Motor neuron (in vitro differentiated cells): ENCODE measurements around the gene SETX. TPM values are rescaled to one million over a fixed set of nuclear protein-coding genes. Genes with fewer than 3 reads are reported as not detected.

Source experiments
- ATAC-seq, 8 experiments: fragments of 200-7000 bp; cut with Tn5 transposase; replicated peaks in 6 of 8; 2 replicates each; pipeline ENCODE4 v1.8.0; 2021; ENCODE audit warnings: mild to moderate bottlenecking in 8 of 8, moderate library complexity in 8 of 8
- H3K27ac ChIP-seq, 2 donors: fragments of 250-450 bp; sonication (Bioruptor Pico); 2 replicates each; pipeline ENCODE4 v1.9.0; 2021; ENCODE audit warnings: antibody characterized with exemption in 2 of 2, mild to moderate bottlenecking in 2 of 2, moderate library complexity in 1 of 2
- H3K4me1 ChIP-seq, 2 donors: fragments of 250-450 bp; sonication (Bioruptor Pico); replicated peaks in 1 of 2; 2 replicates each; pipeline ENCODE4 v1.6.1; 2021; ENCODE audit warnings: antibody characterized with exemption in 2 of 2, mild to moderate bottlenecking in 2 of 2, moderate library complexity in 1 of 2
- H3K4me3 ChIP-seq, 5 donors: fragments of 250-450 bp; sonication (Bioruptor Pico); 2 replicates each; pipeline ENCODE4 v1.9.0; 2021; ENCODE audit warnings: antibody characterized with exemption in 5 of 5, mild to moderate bottlenecking in 5 of 5, moderate library complexity in 4 of 5
- WGBS, 10 experiments: fragments of 450-650 bp; shearing (Covaris generic); methylation state at CpG; one replicate each; pipeline ENCODE4 v1.0.0; 2022; 5-methylcytosine and 5-hydroxymethylcytosine counted together
- in situ Hi-C, 9 experiments: fragments of 400-800 bp; cut with MboI; loops; one replicate each; pipeline ENCODE4 v1.15.0; 2021; ENCODE audit warnings: low sequenced_read_pairs in 9 of 9, low pct_unique_long_range_greater_than_20kb in 2 of 9; ENCODE audit not compliant: unreplicated experiment in 9 of 9
- total RNA-seq, 8 experiments: library from RNA; unstranded; fragments of 300-600 nt; gene quantifications; 2 replicates each; pipeline versions ENCODE4 v1.2.3 to v1.2.4, GENCODE V29; 2022

SETX gene
- total RNA-seq, 8 experiments from 2014 or later = 23.8 to 55.6 (median 35.8) TPM

- Histone ChIP-seq H3K4me1 (peaks cover 7% of the 10 kb centered on the region in 2 donors), H3K4me3 (no peak overlapping the region), H3K27ac (no peak overlapping the region)
- ATAC-seq = no peak
- in situ Hi-C loops = no loop called here
- 0 to 100% (median 75%) methylated on average over 1 to 5 of the region's 5 CpGs; no CpG with 5 or more reads in 3 of the 10 experiments for WGBS, 10 experiments
Observed at GRCh38 chr9:132348676-132349075, 6.1 kb downstream of the SETX start.

- Histone ChIP-seq H3K4me1 (no peaks in the 10 kb centered on the region), H3K27ac (no peak overlapping the region), H3K4me3 (no peak overlapping the region)
- 70 to 100% (median 87%) methylated on average over 1 to 5 of the region's 5 CpGs for WGBS, 10 experiments
- no peak for ATAC-seq
- in situ Hi-C loops = no loop called here
Observed at GRCh38 chr9:132346177-132346576, 8.6 kb downstream of the SETX start.

GRCh38 chr9:132341177-132341840 lies 13.5 kb downstream of the SETX start:
- no peak overlapping the region for H3K4me3 ChIP-seq
- WGBS, 10 experiments = 91 to 100% (median 97%) methylated on average over 1 to 8 of the region's 9 CpGs
- no peak for ATAC-seq
- no peaks in the 10 kb centered on the region for H3K4me1 ChIP-seq
- H3K27ac ChIP-seq = no peak overlapping the region
- in situ Hi-C loops = no loop called here

- Histone ChIP-seq H3K27ac (no peak overlapping the region), H3K4me3 (no peak overlapping the region), H3K4me1 (no peaks in the 10 kb centered on the region)
- ATAC-seq = no peak
- in situ Hi-C loops = no loop called here
- WGBS, 10 experiments = 100% methylated on average over 1 to 2 of the region's 3 CpGs; no CpG with 5 or more reads in 5 of the 10 experiments
Observed at GRCh38 chr9:132334364-132334763, 20.4 kb downstream of the SETX start.

GRCh38 chr9:132333556-132333955 lies 21.2 kb downstream of the SETX start:
- no peaks in the 10 kb centered on the region for H3K4me1 ChIP-seq
- 50 to 100% (median 95%) methylated on average over 1 of the region's 1 CpG; no CpG with 5 or more reads in 2 of the 10 experiments for WGBS, 10 experiments
- in situ Hi-C loops = no loop called here
- H3K4me3 ChIP-seq = no peak overlapping the region
- no peak overlapping the region for H3K27ac ChIP-seq
- no peak for ATAC-seq

GRCh38 chr9:132328580-132328979 lies 26.2 kb downstream of the SETX start:
- in situ Hi-C loops = no loop called here
- Histone ChIP-seq H3K4me3 (no peak overlapping the region), H3K27ac (no peak overlapping the region), H3K4me1 (no peaks in the 10 kb centered on the region)
- ATAC-seq = no peak
- 93 to 100% (median 97%) methylated on average over 3 to 4 of the region's 4 CpGs; no CpG with 5 or more reads in 1 of the 10 experiments for WGBS, 10 experiments

GRCh38 chr9:132327537-132327936 lies 27.2 kb downstream of the SETX start:
- in situ Hi-C loops = no loop called here
- H3K4me1 ChIP-seq = no peaks in the 10 kb centered on the region
- no peak for ATAC-seq
- 93 to 100% (median 99%) methylated on average over 1 to 6 of the region's 6 CpGs for WGBS, 10 experiments
- no peak overlapping the region for H3K27ac ChIP-seq
- no peak overlapping the region for H3K4me3 ChIP-seq

GRCh38 chr9:132324425-132324824 lies 30.4 kb downstream of the SETX start:
- Histone ChIP-seq H3K4me3 (no peak overlapping the region), H3K4me1 (no peaks in the 10 kb centered on the region), H3K27ac (no peak overlapping the region)
- in situ Hi-C loops = no loop called here
- ATAC-seq = no peak
- WGBS, 10 experiments = 100% methylated on average over 1 of the region's 1 CpG; no CpG with 5 or more reads in 6 of the 10 experiments

GRCh38 chr9:132319421-132320110 lies 35.2 kb downstream of the SETX start:
- Histone ChIP-seq H3K4me3 (no peak overlapping the region), H3K4me1 (no peaks in the 10 kb centered on the region), H3K27ac (no peak overlapping the region)
- in situ Hi-C loops = no loop called here
- 58 to 100% (median 85%) methylated on average over 2 to 4 of the region's 4 CpGs for WGBS, 10 experiments
- no peak for ATAC-seq

GRCh38 chr9:132312873-132313272 lies 41.9 kb downstream of the SETX start:
- WGBS, 10 experiments = 83 to 100% (median 100%) methylated on average over 1 to 2 of the region's 2 CpGs; no CpG with 5 or more reads in 4 of the 10 experiments
- in situ Hi-C loops = no loop called here
- no peak for ATAC-seq
- Histone ChIP-seq H3K4me3 (no peak overlapping the region), H3K4me1 (no peaks in the 10 kb centered on the region), H3K27ac (no peak overlapping the region)

- H3K4me1 ChIP-seq = no peaks in the 10 kb centered on the region
- no peak overlapping the region for H3K4me3 ChIP-seq
- in situ Hi-C loops = no loop called here
- H3K27ac ChIP-seq = no peak overlapping the region
- no peak for ATAC-seq
Observed at GRCh38 chr9:132312426-132312825, 42.4 kb downstream of the SETX start.

GRCh38 chr9:132311978-132312377 lies 42.8 kb downstream of the SETX start:
- Histone ChIP-seq H3K4me3 (no peak overlapping the region), H3K4me1 (no peaks in the 10 kb centered on the region), H3K27ac (no peak overlapping the region)
- WGBS, 10 experiments = 75 to 100% (median 92%) methylated on average over 1 to 4 of the region's 4 CpGs; no CpG with 5 or more reads in 3 of the 10 experiments
- ATAC-seq = no peak
- in situ Hi-C loops = no loop called here

- no peak overlapping the region for H3K27ac ChIP-seq
Observed at GRCh38 chr9:132309056-132309455, 45.7 kb downstream of the SETX start.

GRCh38 chr9:132301521-132301920 lies 53.3 kb downstream of the SETX start:
- ATAC-seq = no peak

More at GRCh38 chr9:132309056-132309455, 45.7 kb downstream of the SETX start:
- no peak overlapping the region for H3K4me3 ChIP-seq
- no peak for ATAC-seq
- in situ Hi-C loops = no loop called here
- H3K4me1 ChIP-seq = no peaks in the 10 kb centered on the region
- 80 to 100% (median 100%) methylated on average over 1 to 5 of the region's 5 CpGs; no CpG with 5 or more reads in 3 of the 10 experiments for WGBS, 10 experiments

More at GRCh38 chr9:132301521-132301920, 53.3 kb downstream of the SETX start:
- no peaks in the 10 kb centered on the region for H3K4me1 ChIP-seq
- H3K4me3 ChIP-seq = no peak overlapping the region
- in situ Hi-C loops = no loop called here
- no peak overlapping the region for H3K27ac ChIP-seq
- WGBS, 10 experiments = 90 to 100% (median 99%) methylated on average over 2 to 6 of the region's 6 CpGs
